ENCODE data around the gene RAPGEF4. TPM values are rescaled to one million over a fixed set of nuclear protein-coding genes. Genes with fewer than 3 reads are reported as not detected.

Gene RAPGEF4
- total and polyA plus RNA-seq, 9 of the 15 experiments (the other 6 are each of a cell fraction or from before 2014, with no cell fraction given): 0.04 to 0.33 (median 0.13) TPM; not detected in 6

DNA sequence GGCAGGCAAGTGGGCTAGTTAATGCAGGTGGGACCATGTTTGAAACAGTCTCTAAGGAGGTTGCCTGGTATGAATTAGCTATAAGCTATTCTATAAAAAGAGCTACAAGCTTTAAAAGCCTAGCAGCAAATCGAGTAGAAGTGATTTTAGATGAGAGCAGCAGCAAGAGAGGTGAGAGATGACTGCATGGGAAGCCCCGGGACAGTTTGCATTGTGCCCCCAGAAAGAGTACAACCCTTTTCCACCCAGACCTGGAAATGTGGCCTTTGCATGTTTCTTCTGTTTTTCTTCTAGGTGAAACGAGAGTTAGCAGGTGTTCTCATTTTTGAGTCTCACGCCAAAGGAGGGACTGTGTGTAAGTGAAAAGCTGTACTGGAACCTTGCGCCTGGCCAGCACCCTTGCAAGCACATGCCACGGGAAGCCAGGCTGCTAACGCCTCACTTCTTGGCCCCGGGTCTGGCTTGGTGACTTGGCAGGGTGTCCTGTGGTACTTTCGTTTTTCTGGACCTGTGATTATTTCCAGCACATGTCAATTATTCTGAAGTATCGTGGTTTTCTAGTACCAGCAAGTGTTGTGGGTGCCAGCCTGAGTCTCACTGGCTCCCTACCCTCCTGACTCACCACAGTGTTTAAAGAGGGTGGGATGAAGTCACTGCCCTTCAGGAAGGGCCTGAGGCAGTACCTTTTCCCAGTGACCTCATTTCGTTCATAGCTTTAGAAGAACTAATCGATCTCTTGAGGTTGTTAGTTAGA, 249.7 kb downstream of the RAPGEF4 start (continued):
- TF ChIP-seq, protein P1, sequence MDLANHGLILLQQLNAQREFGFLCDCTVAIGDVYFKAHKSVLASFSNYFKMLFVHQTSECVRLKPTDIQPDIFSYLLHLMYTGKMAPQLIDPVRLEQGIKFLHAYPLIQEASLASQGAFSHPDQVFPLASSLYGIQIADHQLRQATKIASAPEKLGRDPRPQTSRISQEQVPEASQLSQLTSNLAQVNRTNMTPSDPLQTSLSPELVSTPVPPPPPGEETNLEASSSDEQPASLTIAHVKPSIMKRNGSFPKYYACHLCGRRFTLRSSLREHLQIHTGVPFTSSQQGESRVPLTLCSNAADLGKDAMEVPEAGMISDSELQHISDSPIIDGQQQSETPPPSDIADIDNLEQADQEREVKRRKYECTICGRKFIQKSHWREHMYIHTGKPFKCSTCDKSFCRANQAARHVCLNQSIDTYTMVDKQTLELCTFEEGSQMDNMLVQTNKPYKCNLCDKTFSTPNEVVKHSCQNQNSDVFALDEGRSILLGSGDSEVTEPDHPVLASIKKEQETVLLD (IDR thresholded peaks at IDR 0.05): no peak
- TF ChIP-seq ZNF197 (CRISPR knock-in tag; IDR thresholded peaks at IDR 0.05; ENCODE audit: low read depth): no peak
- TF ChIP-seq KLF1 (tag; IDR thresholded peaks at IDR 0.05): no peak
- no peak for TF ChIP-seq ASH1L (IDR thresholded peaks at IDR 0.05; ENCODE audit: borderline replicate concordance, low read depth, partially characterized antibody)
- TF ChIP-seq BCOR (IDR thresholded peaks at IDR 0.05): no peak

DNA sequence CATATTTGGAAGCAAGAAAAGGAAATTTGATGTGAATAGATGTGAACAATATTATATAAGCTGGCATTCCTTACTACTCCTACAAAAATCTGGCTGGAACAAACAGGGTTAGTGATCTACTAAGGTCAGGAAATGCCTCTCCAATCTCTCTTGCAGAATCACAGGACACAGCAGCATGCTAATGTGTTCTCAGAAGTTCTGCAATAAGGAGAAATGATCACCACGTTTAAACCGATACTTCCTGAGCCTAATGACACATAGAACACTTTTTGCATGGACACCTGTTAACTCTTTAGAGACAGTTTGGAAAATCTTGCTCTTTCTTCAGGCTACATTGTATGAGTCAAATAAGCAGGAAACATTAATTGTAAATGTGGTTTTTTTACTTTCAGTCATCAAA, 250.4 kb downstream of the RAPGEF4 start:
- ATAC-seq: no peak
- no peak for DNase-seq (ENCODE audit: extremely low read depth in 1 of 4, low spot score in 3 of 4)
- H3K9me3 ChIP-seq (replicated peaks; ENCODE audit: control insufficient read depth, insufficient read depth, low read depth, low read length): no peaks in the 10 kb centered on the region
- no peaks in the 10 kb centered on the region for H3K9me1 ChIP-seq (ENCODE audit: control insufficient read depth, insufficient read depth, low read length)
- no peak overlapping the region for H3K27ac ChIP-seq (ENCODE audit: extremely low read depth, low read depth, low read length)
- no peak for TF ChIP-seq SMAD2 (IDR thresholded peaks at IDR 0.05; ENCODE audit: low read depth, low read length)
- TF ChIP-seq ZSCAN29 (IDR thresholded peaks at IDR 0.05): no peak
- TF ChIP-seq ZNF282 (CRISPR knock-in tag; IDR thresholded peaks at IDR 0.05): no peak
- TF ChIP-seq ZNF311 (CRISPR knock-in tag; IDR thresholded peaks at IDR 0.05): no peak
- TF ChIP-seq HEY1 (CRISPR knock-in tag; IDR thresholded peaks at IDR 0.05; ENCODE audit: borderline replicate concordance): no peak
- TF ChIP-seq XRCC4 (IDR thresholded peaks at IDR 0.05; ENCODE audit: extremely low read depth, insufficient read depth, insufficient read length): no peak
- no peak for FAIRE-seq
- in situ Hi-C loops (cut with MboI): no loop called here
- no peaks in the 10 kb centered on the region for H4K20me1 ChIP-seq (replicated peaks; ENCODE audit: control insufficient read depth, insufficient read depth, low read length)
- intact Hi-C loops (cut with micrococcal nuclease): no loop called here
- WGBS (ENCODE audit: insufficient coverage, low coverage, missing lambda C conversion rate): 0% methylated on average over 2 of the region's 2 CpGs
- no peak overlapping the region for H2AFZ ChIP-seq (ENCODE audit: low read depth, low read length)
- peaks cover 8 to 22% of the 10 kb centered on the region in 2 experiments for H3K27me3 ChIP-seq (ENCODE audit: control insufficient read depth in 2 of 2, insufficient read depth in 2 of 2, low read length in 2 of 2)
- ChIA-PET POLR2A (interaction anchor here (1.3 to 1.9 kb wide), 2 partner anchors 8 to 9 kb away, joined by 4 to 5 read pairs; no protein-coding TSS in a partner anchor), CTCF (ENCODE audit: low intra/inter-chr PET ratio) (no interaction called here)
- no peaks in the 10 kb centered on the region for H3K36me3 ChIP-seq (ENCODE audit: control insufficient read depth, insufficient read depth, low read length)
- no TSS peak for BruUV-seq (replicated peaks)
- H3K9ac ChIP-seq (ENCODE audit: insufficient read depth in 1 of 2, low read depth in 2 of 2, low read length in 2 of 2): no peak overlapping the region
- no peaks in the 10 kb centered on the region for H3K4me1 ChIP-seq (replicated peaks in 1 of 2; ENCODE audit: control insufficient read depth in 2 of 2, insufficient read depth in 2 of 2, low read length in 2 of 2)
- no peaks in the 10 kb centered on the region for H3K79me2 ChIP-seq (ENCODE audit: control insufficient read depth, insufficient read depth, low read length)
- H3K4me3 ChIP-seq: no peak overlapping the region
- no peak overlapping the region for H3K4me2 ChIP-seq (ENCODE audit: insufficient read depth, low read length)

All from K562 (cell line).